Smooth muscle cell (in vitro differentiated cells): ENCODE measurements around the gene QTRT2. TPM values are rescaled to one million over a fixed set of nuclear protein-coding genes. Genes with fewer than 3 reads are reported as not detected.

Experiments
- DNase-seq: peaks from one replicate; lab custom pipeline; 2025; ENCODE audit not compliant: unreplicated experiment; lab: John Stamatoyannopoulos, UW
- H2AFZ ChIP-seq: fragments of 200-600 bp; sonication (generic); 2 replicates; pipeline ENCODE4 v1.6.0; 2016; ENCODE audit warnings: antibody characterized with exemption, low read depth, mild to moderate bottlenecking
- H3F3A ChIP-seq: fragments of 200-600 bp; sonication (generic); 2 replicates; pipeline ENCODE4 v1.6.0; 2017; ENCODE audit warnings: antibody characterized with exemption, low read depth
- H3K27ac ChIP-seq: fragments of 200-600 bp; sonication (generic); 2 replicates; pipeline ENCODE4 v1.5.1; 2016; ENCODE audit warnings: low read depth, mild to moderate bottlenecking
- H3K27me3 ChIP-seq: fragments of 200-600 bp; sonication (generic); 2 replicates; pipeline ENCODE4 v1.6.1; 2016; ENCODE audit warnings: low read depth, mild to moderate bottlenecking
- H3K36me3 ChIP-seq: fragments of 200-600 bp; sonication (generic); 2 replicates; pipeline ENCODE4 v1.5.1; 2016; ENCODE audit warnings: low read depth
- H3K4me1 ChIP-seq: fragments of 200-600 bp; sonication (generic); 2 replicates; pipeline ENCODE4 v1.5.1; 2016; ENCODE audit warnings: low read depth
- H3K4me2 ChIP-seq: fragments of 200-600 bp; sonication (generic); 2 replicates; pipeline ENCODE4 v1.6.0; 2016; ENCODE audit warnings: mild to moderate bottlenecking
- H3K4me3 ChIP-seq: fragments of 200-600 bp; sonication (generic); 2 replicates; pipeline ENCODE4 v1.5.1; 2016; ENCODE audit warnings: mild to moderate bottlenecking
- H3K79me2 ChIP-seq: fragments of 200-600 bp; sonication (generic); 2 replicates; pipeline ENCODE4 v1.6.0; 2016; ENCODE audit warnings: low read depth, mild to moderate bottlenecking
- H3K9ac ChIP-seq: fragments of 200-600 bp; sonication (generic); 2 replicates; pipeline ENCODE4 v1.6.0; 2016; ENCODE audit warnings: low read depth
- H3K9me3 ChIP-seq: fragments of 200-600 bp; sonication (generic); replicated peaks from 2 replicates; pipeline ENCODE4 v1.5.1; 2016; ENCODE audit warnings: low read depth
- H4K20me1 ChIP-seq: fragments of 200-600 bp; sonication (generic); 2 replicates; pipeline ENCODE4 v1.6.0; 2016; ENCODE audit warnings: low read depth
- CTCF ChIP-seq: fragments of 200-600 bp; sonication (generic); IDR thresholded peaks from 2 replicates; pipeline ENCODE4 v1.5.1; 2017; ENCODE audit warnings: borderline replicate concordance, mild to moderate bottlenecking, antibody characterized with exemption; ENCODE audit not compliant: insufficient read depth, poor library complexity, severe bottlenecking
- WGBS: methylation state at CpG from one replicate; pipeline ENCODE4 v1.1.7; 2016; ENCODE audit warnings: low lambda C conversion rate; 5-methylcytosine and 5-hydroxymethylcytosine counted together
- polyA plus RNA-seq: library from polyadenylated mRNA; unstranded; fragments of >200 nt; fragmentation: Nextera tagmentation; extraction: Ambion mirVana; gene quantifications from 2 replicates; pipeline ENCODE4 v1.2.1, GENCODE V29; 2016
- total RNA-seq: library from RNA; depleted of rRNA; stranded (reverse); fragments of >200 nt; gene quantifications from 2 replicates; pipeline ENCODE4 v1.2.3, GENCODE V29; 2014

Gene QTRT2
- total and polyA plus RNA-seq, 2 experiments from 2014 or later, result 7.1 to 14.9 TPM

GRCh38 chr3:114095796-114096195 lies 39.3 kb downstream of the QTRT2 start:
- H3K4me3 ChIP-seq, result no peak overlapping the region
- H3K27ac ChIP-seq, result no peak overlapping the region
- H3K27me3 ChIP-seq, result no peaks in the 10 kb centered on the region
- no peaks in the 10 kb centered on the region for H3F3A ChIP-seq
- peaks cover 7% of the 10 kb centered on the region for H3K4me1 ChIP-seq
- no peaks in the 10 kb centered on the region for H3K9me3 ChIP-seq
- no peak for DNase-seq
- no peak for TF ChIP-seq CTCF
- no peak overlapping the region for H3K4me2 ChIP-seq
- H3K9ac ChIP-seq, result no peak overlapping the region
- 69% methylated on average over 3 of the region's 3 CpGs for WGBS
- H3K36me3 ChIP-seq, result no peaks in the 10 kb centered on the region
- H3K79me2 ChIP-seq, result no peaks in the 10 kb centered on the region
- H2AFZ ChIP-seq, result no peak overlapping the region
- no peaks in the 10 kb centered on the region for H4K20me1 ChIP-seq

- Histone ChIP-seq H3K4me3 (no peak overlapping the region), H3K4me2 (no peak overlapping the region), H4K20me1 (no peaks in the 10 kb centered on the region), H3K9ac (no peak overlapping the region), H3K36me3 (no peaks in the 10 kb centered on the region), H3K27ac (no peak overlapping the region), H2AFZ (no peak overlapping the region), H3K79me2 (no peaks in the 10 kb centered on the region), H3K27me3 (no peaks in the 10 kb centered on the region), H3F3A (no peaks in the 10 kb centered on the region), H3K9me3 (no peaks in the 10 kb centered on the region), H3K4me1 (peaks cover 12% of the 10 kb centered on the region)
- 78% methylated on average over 1 of the region's 1 CpG for WGBS
- TF ChIP-seq CTCF, result no peak
- DNase-seq, result no peak
Observed at GRCh38 chr3:114101101-114101500, 44.6 kb downstream of the QTRT2 start.

GRCh38 chr3:114103181-114103580 lies 46.6 kb downstream of the QTRT2 start:
- Histone ChIP-seq H3K4me1 (peaks cover 12% of the 10 kb centered on the region), H3K36me3 (no peaks in the 10 kb centered on the region), H2AFZ (no peak overlapping the region), H3K9ac (no peak overlapping the region), H3K79me2 (no peaks in the 10 kb centered on the region), H3K4me3 (no peak overlapping the region), H3F3A (no peaks in the 10 kb centered on the region), H4K20me1 (no peaks in the 10 kb centered on the region), H3K27me3 (no peaks in the 10 kb centered on the region), H3K4me2 (no peak overlapping the region), H3K27ac (no peak overlapping the region), H3K9me3 (no peaks in the 10 kb centered on the region)
- 93% methylated on average over 27 of the region's 27 CpGs for WGBS
- TF ChIP-seq CTCF, result no peak
- DNase-seq, result no peak

- 89% methylated on average over 4 of the region's 4 CpGs for WGBS
- H3K9me3 ChIP-seq, result no peaks in the 10 kb centered on the region
Observed at GRCh38 chr3:114103858-114104257, 47.3 kb downstream of the QTRT2 start.

More at GRCh38 chr3:114103858-114104257, 47.3 kb downstream of the QTRT2 start:
- Histone ChIP-seq H2AFZ (no peak overlapping the region), H3F3A (no peaks in the 10 kb centered on the region), H3K27ac (no peak overlapping the region), H4K20me1 (no peaks in the 10 kb centered on the region), H3K27me3 (no peaks in the 10 kb centered on the region), H3K79me2 (no peaks in the 10 kb centered on the region), H3K4me1 (peaks cover 12% of the 10 kb centered on the region), H3K36me3 (no peaks in the 10 kb centered on the region), H3K4me3 (no peak overlapping the region), H3K9ac (no peak overlapping the region), H3K4me2 (no peak overlapping the region)
- no peak for TF ChIP-seq CTCF
- no peak for DNase-seq
